ENCODE results near the gene GBE1.

The GBE1 gene

GRCh38 chr3:81695302-81695701, 66.1 kb downstream of the GBE1 start:
- no peaks in the 10 kb centered on the region for H3K27me3 ChIP-seq (replicated peaks; ENCODE audit: insufficient read depth, low read length)
- H4K20me1 ChIP-seq (ENCODE audit: insufficient read depth, low read length) = no peaks in the 10 kb centered on the region
- no peaks in the 10 kb centered on the region for H3K79me2 ChIP-seq (ENCODE audit: low read length)
- no peaks in the 10 kb centered on the region for H3K36me3 ChIP-seq (replicated peaks; ENCODE audit: insufficient read depth, low read length)
- DNase-seq = no peak
- no peaks in the 10 kb centered on the region for H3K9me2 ChIP-seq (replicated peaks; ENCODE audit: insufficient read depth, low read length)
- no peaks in the 10 kb centered on the region for H3K4me1 ChIP-seq (ENCODE audit: low read length)
- H3K4me3 ChIP-seq (ENCODE audit: low read length) = no peak overlapping the region
- TF ChIP-seq EZH2phosphoT487 (IDR thresholded peaks at IDR 0.05; ENCODE audit: low read length) (no peak), CTCF (IDR thresholded peaks at IDR 0.05; ENCODE audit: low read length) (no peak), EZH2 (optimal IDR thresholded peaks at IDR 0.05; ENCODE audit: low read depth, low read length) (no peak)
- no peak overlapping the region for H3K27ac ChIP-seq (ENCODE audit: low read length)
- H3F3A ChIP-seq (ENCODE audit: insufficient read depth, low read length) = no peaks in the 10 kb centered on the region
- H3K9me3 ChIP-seq (replicated peaks; ENCODE audit: insufficient read depth, low read length) = no peaks in the 10 kb centered on the region
- H2AFZ ChIP-seq (ENCODE audit: low read length) = no peak overlapping the region
- H3K4me2 ChIP-seq (ENCODE audit: low read depth, low read length) = no peak overlapping the region
- H3K9ac ChIP-seq (ENCODE audit: low read length) = no peak overlapping the region

- no peaks in the 10 kb centered on the region for H3K79me2 ChIP-seq (ENCODE audit: low read length)
- no peaks in the 10 kb centered on the region for H3K36me3 ChIP-seq (replicated peaks; ENCODE audit: insufficient read depth, low read length)
- H3K4me3 ChIP-seq (ENCODE audit: low read length) = no peak overlapping the region
- no peaks in the 10 kb centered on the region for H4K20me1 ChIP-seq (ENCODE audit: insufficient read depth, low read length)
- no peaks in the 10 kb centered on the region for H3F3A ChIP-seq (ENCODE audit: insufficient read depth, low read length)
- no peak overlapping the region for H3K27ac ChIP-seq (ENCODE audit: low read length)
- H3K27me3 ChIP-seq (replicated peaks; ENCODE audit: insufficient read depth, low read length) = no peaks in the 10 kb centered on the region
- TF ChIP-seq EZH2phosphoT487 (IDR thresholded peaks at IDR 0.05; ENCODE audit: low read length) = no peak
- TF ChIP-seq CTCF (IDR thresholded peaks at IDR 0.05; ENCODE audit: low read length) = no peak
- TF ChIP-seq EZH2 (optimal IDR thresholded peaks at IDR 0.05; ENCODE audit: low read depth, low read length) = no peak
- no peaks in the 10 kb centered on the region for H3K9me3 ChIP-seq (replicated peaks; ENCODE audit: insufficient read depth, low read length)
- no peak for DNase-seq
- no peak overlapping the region for H3K4me2 ChIP-seq (ENCODE audit: low read depth, low read length)
- no peak overlapping the region for H3K9ac ChIP-seq (ENCODE audit: low read length)
- no peaks in the 10 kb centered on the region for H3K9me2 ChIP-seq (replicated peaks; ENCODE audit: insufficient read depth, low read length)
- H3K4me1 ChIP-seq (ENCODE audit: low read length) = no peaks in the 10 kb centered on the region
- no peak overlapping the region for H2AFZ ChIP-seq (ENCODE audit: low read length)
Observed at GRCh38 chr3:81694662-81695061, 66.8 kb downstream of the GBE1 start.

- H3K4me1 ChIP-seq (ENCODE audit: low read length) = no peaks in the 10 kb centered on the region
- DNase-seq = no peak
- H3K9me2 ChIP-seq (replicated peaks; ENCODE audit: insufficient read depth, low read length) = no peaks in the 10 kb centered on the region
- H3K27me3 ChIP-seq (replicated peaks; ENCODE audit: insufficient read depth, low read length) = no peaks in the 10 kb centered on the region
- H3K9me3 ChIP-seq (replicated peaks; ENCODE audit: insufficient read depth, low read length) = no peaks in the 10 kb centered on the region
- no peaks in the 10 kb centered on the region for H4K20me1 ChIP-seq (ENCODE audit: insufficient read depth, low read length)
- H3K27ac ChIP-seq (ENCODE audit: low read length) = no peak overlapping the region
- H2AFZ ChIP-seq (ENCODE audit: low read length) = no peak overlapping the region
- no peaks in the 10 kb centered on the region for H3F3A ChIP-seq (ENCODE audit: insufficient read depth, low read length)
- no peaks in the 10 kb centered on the region for H3K79me2 ChIP-seq (ENCODE audit: low read length)
- no peak for TF ChIP-seq CTCF (IDR thresholded peaks at IDR 0.05; ENCODE audit: low read length)
- TF ChIP-seq EZH2 (optimal IDR thresholded peaks at IDR 0.05; ENCODE audit: low read depth, low read length) = no peak
- no peak overlapping the region for H3K9ac ChIP-seq (ENCODE audit: low read length)
- no peaks in the 10 kb centered on the region for H3K36me3 ChIP-seq (replicated peaks; ENCODE audit: insufficient read depth, low read length)
- H3K4me2 ChIP-seq (ENCODE audit: low read depth, low read length) = no peak overlapping the region
- H3K4me3 ChIP-seq (ENCODE audit: low read length) = no peak overlapping the region
Observed at GRCh38 chr3:81692766-81693165, 68.7 kb downstream of the GBE1 start.

Data from MM.1S (cell line).